HEK293T (cell line): ENCODE results near the gene RPH3AL.
"Not testable (repeated sequence)": the region's sequence is repeated elsewhere in the genome, so short reads cannot be mapped to it uniquely, and the experiment has no call there.

Experiments used
- CTCF ChIA-PET: fragments of 350-600 bp; formaldehyde crosslinking; extraction: SDS; loops from one replicate; lab custom pipeline; 2021; ENCODE audit warnings: antibody characterized with exemption, inconsistent platforms; lab: Yijun Ruan, JAX
- POLR2A ChIA-PET: fragments of 350-600 bp; formaldehyde crosslinking; extraction: SDS; loops from one replicate; lab custom pipeline; 2020; ENCODE audit warnings: antibody characterized with exemption, inconsistent platforms; lab: Yijun Ruan, JAX
- DNase-seq: peaks from one replicate; pipeline ENCODE4 v3.0.0; 2012; ENCODE audit warnings: mixed read lengths; ENCODE audit errors: extremely low spot score
- ARNT ChIP-seq: fragments of 450-650 bp; IDR thresholded peaks from 2 replicates; pipeline ENCODE4 v1.6.1; 2017; ENCODE audit warnings: mild to moderate bottlenecking
- BHLHE40 ChIP-seq: fragments of 450-650 bp; IDR thresholded peaks from 2 replicates; pipeline ENCODE4 v1.6.1; 2016; ENCODE audit warnings: mild to moderate bottlenecking, moderate library complexity, borderline replicate concordance
- CTBP1 ChIP-seq: fragments of 450-650 bp; IDR thresholded peaks from 2 replicates; pipeline ENCODE4 v1.6.1; 2016; ENCODE audit warnings: borderline replicate concordance
- ELF4 ChIP-seq: fragments of 450-650 bp; IDR thresholded peaks from 2 replicates; pipeline ENCODE4 v1.6.1; 2017; ENCODE audit warnings: antibody characterized with exemption
- FOXA1 ChIP-seq: fragments of 450-650 bp; IDR thresholded peaks from 2 replicates; pipeline ENCODE4 v1.6.1; 2016; ENCODE audit warnings: mild to moderate bottlenecking
- FOXK2 ChIP-seq: fragments of 450-650 bp; IDR thresholded peaks from 2 replicates; pipeline ENCODE4 v1.6.1; 2016; ENCODE audit warnings: mild to moderate bottlenecking
- FOXM1 ChIP-seq: fragments of 450-650 bp; IDR thresholded peaks from 2 replicates; pipeline ENCODE4 v1.6.1; 2017; ENCODE audit warnings: mild to moderate bottlenecking, borderline replicate concordance
- HDGF ChIP-seq: fragments of 450-650 bp; IDR thresholded peaks from 2 replicates; pipeline ENCODE4 v1.6.1; 2017; ENCODE audit warnings: antibody characterized with exemption, borderline replicate concordance
- L3MBTL2 ChIP-seq: fragments of 450-650 bp; conservative IDR thresholded peaks from 2 replicates; pipeline ENCODE4 v1.6.1; 2016; ENCODE audit warnings: mild to moderate bottlenecking
- LEF1 ChIP-seq: fragments of 450-650 bp; IDR thresholded peaks from 2 replicates; pipeline ENCODE4 v1.6.1; 2017; ENCODE audit warnings: mild to moderate bottlenecking, borderline replicate concordance
- NFRKB ChIP-seq: fragments of 450-650 bp; IDR thresholded peaks from 2 replicates; pipeline ENCODE4 v1.6.1; 2016; ENCODE audit warnings: mild to moderate bottlenecking, moderate library complexity
- SP1 ChIP-seq: fragments of 450-650 bp; IDR thresholded peaks from 2 replicates; pipeline ENCODE4 v1.6.1; 2017
- SUZ12 ChIP-seq: fragments of 450-650 bp; IDR thresholded peaks from 2 replicates; pipeline ENCODE4 v1.6.1; 2016; ENCODE audit warnings: mild to moderate bottlenecking
- TARDBP ChIP-seq: fragments of 450-650 bp; IDR thresholded peaks from 2 replicates; pipeline ENCODE4 v1.6.1; 2016
- ZNF384 ChIP-seq: fragments of 450-650 bp; IDR thresholded peaks from 2 replicates; pipeline ENCODE4 v1.6.1; 2016
- TF ChIP-seq, protein P1 (sequence below): fragments of 450-650 bp; IDR thresholded peaks from 2 replicates; pipeline ENCODE4 v1.6.1; 2016

RPH3AL gene

DNA sequence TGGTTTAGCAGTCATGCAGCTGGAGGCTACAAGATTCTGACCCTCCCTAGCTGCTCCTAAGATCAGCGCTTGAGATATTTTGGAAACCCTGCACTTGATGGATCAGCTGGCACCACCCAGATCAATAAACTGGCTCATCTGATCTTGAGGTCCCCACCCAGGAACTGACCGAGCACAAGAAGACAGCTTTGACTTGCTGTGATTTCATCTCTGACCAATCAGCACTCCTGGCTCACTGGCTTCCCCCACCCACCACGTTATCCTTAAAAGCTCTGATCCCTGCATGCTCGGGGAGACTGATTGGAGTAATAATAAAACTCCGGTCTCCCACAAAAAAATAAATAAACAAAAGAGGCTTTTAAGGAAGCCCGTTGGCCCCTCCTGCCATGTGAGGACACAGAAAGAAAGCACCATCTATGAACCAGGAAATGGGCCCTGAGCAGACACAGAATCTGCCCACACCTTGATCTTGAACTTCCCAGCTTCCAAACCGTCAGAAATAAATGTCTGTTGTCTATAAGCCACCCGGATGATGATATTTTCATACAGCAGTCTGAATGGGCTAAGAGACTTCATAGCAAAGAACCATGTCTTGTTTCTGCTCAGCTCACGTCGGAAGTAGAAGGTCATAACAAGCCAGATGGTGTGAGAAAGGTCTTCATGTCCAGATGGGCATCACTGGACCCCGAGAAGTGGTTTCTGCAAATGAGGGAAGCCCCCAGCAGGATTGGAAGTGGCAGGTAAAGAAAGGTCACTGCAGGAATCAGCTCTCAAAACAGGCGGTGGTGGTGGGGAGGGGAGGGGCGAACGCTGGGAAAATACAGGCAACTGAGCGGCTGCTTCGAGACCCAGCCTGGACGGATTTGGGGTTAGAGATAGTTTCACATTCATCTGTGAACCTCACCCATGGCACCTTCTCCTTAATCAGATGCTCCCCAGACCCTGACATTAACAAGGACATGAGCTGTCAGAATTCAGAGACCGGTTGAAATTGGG, 19.8 kb upstream of the RPH3AL start:
- no peak for TF ChIP-seq ARNT
- no peak for TF ChIP-seq FOXA1
- TF ChIP-seq SP1: no peak
- TF ChIP-seq FOXM1: no peak
- no peak for DNase-seq
- POLR2A ChIA-PET: no interaction called here
- CTCF ChIA-PET: no interaction called here

DNA sequence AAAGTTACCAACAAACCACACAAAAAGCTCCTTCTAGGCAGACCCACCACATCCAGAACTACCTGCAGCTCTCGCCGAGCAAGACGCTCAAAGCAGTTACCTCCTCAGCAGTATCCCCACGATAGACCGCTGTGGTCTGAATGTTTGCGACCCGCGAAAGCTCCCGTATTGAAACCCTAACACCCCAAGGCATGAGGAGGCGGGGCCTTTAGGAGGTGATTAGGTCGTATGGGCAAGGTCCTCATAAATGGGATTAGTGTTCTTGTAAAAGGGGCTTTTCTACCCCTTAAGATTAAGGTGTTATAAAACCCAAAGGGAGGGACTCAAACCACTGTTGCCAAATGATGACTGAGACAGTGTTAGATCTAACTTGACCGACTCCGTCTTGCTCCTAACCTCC, 19.0 kb upstream of the RPH3AL start:
- DNase-seq: no peak
- ChIA-PET CTCF (no interaction called here), POLR2A (no interaction called here)
- TF ChIP-seq FOXM1 (no peak), L3MBTL2 (no peak), TARDBP (no peak), CTBP1 (no peak), NFRKB (no peak)

DNA sequence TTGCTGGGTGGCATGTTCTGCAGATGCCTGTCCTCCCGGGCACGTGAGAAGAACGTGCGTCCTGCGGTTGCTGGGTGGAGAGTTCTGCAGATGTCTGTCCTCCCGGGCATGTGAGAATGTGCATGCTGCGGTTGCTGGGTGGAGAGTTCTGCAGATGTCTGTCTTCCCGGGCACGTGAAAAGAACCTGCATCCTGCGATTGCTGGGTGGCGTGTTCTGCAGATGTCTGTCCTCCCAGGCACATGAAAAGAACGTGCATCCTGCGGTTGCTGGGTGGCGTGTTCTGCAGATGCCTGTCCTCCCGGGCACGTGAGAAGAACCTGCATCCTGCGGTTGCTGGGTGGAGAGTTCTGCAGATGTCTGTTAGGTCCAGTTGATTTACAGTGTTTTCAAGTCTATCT, 15.0 kb upstream of the RPH3AL start:
- CTCF ChIA-PET, POLR2A ChIA-PET, DNase-seq: not testable (repeated sequence)

DNA sequence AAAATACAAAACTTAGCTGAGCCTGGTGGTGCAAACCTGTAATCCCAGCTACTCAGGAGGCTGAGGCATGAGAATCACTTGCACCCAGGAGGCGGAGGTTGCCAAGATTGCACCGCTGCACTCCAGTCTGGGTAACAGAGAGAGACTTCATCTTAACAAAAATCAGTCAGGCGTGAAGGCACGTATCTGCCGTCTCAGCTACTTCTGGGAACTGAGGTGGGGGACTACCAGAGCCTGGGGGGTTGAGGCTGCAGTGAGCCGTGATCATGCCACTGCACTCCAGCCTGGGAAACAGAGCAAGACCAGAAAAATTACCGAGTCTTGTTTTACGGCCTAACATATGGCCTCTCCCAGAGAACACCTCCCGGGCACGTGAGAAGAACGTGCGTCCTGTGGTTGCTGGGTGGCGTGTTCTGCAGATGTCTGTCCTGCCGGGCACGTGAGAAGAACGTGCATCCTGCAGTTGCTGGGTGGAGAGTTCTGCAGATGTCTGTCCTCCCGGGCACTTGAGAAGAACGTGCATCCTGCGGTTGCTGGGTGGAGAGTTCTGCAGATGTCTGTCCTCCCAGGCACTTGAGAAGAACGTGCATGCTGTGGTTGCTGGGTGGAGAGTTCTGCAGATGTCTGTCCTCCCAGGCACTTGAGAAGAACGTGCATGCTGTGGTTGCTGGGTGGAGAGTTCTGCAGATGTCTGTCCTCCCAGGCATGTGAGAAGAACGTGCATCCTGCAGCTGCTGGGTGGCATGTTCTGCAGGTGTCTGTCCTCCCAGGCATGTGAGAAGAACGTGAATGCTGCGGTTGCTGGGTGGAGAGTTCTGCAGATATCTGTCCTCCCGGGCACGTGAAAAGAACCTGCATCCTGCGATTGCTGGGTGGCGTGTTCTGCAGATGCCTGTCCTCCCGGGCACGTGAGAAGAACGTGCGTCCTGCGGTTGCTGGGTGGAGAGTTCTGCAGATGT, 14.3 kb upstream of the RPH3AL start:
- POLR2A ChIA-PET, DNase-seq, CTCF ChIA-PET: not testable (repeated sequence)

DNA sequence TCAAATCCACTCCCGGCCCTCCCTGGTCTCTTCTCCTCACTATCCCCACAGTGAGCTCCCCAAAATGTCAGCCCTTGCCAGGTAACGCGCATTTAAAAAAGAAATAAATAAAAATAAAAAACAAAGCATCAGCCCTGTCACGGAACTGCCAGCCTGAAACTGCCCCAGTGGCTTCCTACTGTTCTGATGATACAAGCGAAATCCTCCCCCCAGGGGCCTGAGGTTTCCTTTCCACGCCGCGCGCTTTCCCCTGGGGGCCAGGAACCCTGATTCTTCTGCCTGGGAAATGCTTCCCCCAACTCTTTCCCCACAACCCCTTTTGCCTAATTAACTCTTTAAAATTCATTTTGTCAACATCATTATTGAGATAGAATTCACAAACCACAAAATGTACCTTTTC, 12.2 kb upstream of the RPH3AL start:
- no peak for TF ChIP-seq FOXK2
- TF ChIP-seq L3MBTL2: no peak
- TF ChIP-seq SUZ12: no peak
- DNase-seq: no peak
- ChIA-PET CTCF (no interaction called here), POLR2A (no interaction called here)

DNA sequence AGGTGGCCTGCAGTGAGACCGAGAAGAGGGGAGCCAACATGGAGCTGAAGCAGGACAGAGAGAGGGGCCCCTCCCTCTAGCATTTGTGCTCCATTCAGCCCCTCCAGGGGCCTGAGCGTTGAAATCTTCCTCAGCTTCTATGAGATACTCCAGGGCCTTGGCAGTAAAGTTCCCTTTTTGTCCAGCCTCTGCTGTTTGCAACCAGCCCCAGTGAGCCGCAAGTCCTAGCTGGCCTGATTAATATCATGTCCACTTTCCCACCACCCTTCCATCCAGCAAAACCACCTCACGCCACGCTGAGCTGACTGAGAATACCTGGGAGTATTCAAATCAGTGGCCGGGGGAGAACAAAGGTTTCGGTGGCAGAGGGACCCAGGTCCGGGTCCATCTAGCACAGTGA, 11.7 kb upstream of the RPH3AL start:
- TF ChIP-seq ELF4 (no peak), FOXM1 (no peak), FOXA1 (no peak)
- POLR2A ChIA-PET: no interaction called here
- no peak for DNase-seq
- CTCF ChIA-PET: no interaction called here

DNA sequence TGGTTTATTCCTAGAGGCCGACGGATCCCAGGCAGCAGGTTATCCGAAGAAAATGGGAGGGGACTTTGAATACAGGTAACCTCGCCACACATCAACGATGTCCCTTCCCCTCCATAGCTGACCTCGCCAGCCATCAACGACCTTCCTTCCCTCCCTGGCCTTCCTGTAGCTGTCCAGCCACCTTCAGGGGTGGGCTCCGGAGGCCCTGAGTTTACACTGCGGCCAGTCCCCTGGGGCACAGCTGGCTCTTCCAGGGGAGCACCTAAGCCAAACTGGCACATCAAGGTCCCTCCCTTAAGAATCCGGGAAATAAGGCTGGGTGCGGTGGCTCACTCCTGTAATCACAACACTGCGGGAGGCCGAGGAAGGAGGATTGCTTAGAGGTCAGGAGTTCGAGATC, 10.1 kb upstream of the RPH3AL start:
- ChIA-PET POLR2A (no interaction called here), CTCF (no interaction called here)
- TF ChIP-seq ELF4 (no peak), CTBP1 (no peak), ZNF384 (no peak), L3MBTL2 (no peak), HDGF (no peak), FOXK2 (no peak), ARNT (no peak), NFRKB (no peak), SP1 (no peak), BHLHE40 (no peak), SUZ12 (no peak), FOXM1 (no peak)
- TF ChIP-seq, protein P1, sequence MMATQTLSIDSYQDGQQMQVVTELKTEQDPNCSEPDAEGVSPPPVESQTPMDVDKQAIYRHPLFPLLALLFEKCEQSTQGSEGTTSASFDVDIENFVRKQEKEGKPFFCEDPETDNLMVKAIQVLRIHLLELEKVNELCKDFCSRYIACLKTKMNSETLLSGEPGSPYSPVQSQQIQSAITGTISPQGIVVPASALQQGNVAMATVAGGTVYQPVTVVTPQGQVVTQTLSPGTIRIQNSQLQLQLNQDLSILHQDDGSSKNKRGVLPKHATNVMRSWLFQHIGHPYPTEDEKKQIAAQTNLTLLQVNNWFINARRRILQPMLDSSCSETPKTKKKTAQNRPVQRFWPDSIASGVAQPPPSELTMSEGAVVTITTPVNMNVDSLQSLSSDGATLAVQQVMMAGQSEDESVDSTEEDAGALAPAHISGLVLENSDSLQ: no peak
- no peak for DNase-seq

DNA sequence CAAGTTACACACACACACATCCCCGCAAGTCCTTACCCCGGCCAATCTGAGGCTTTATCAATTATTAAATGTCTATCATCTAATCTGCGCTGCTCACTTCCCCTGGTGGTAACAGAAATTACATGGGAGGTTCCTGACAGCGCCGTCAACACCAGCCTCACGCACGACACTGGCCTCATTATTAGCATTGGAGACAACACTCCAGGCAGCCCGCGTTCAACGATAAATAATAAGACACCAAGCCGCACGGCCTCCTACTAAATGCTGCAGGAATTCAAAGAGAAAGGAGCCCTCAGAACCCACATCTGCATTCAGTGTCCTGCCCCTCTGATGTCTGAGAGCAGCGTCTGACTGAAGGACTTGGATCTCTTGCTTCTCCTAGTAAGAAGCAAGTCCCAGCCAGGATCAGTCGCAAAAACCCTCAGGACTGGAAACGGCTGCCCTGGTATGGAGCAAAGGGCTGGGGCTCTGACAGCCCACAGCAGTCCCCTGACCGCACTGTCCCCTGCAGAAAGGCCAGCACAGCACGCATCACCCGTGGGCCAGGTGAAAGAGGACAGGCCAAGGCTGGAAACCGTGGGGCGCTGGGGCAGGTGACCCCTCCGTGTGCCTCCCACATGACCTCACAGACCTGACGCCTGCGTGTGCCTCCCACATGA, 7.6 kb upstream of the RPH3AL start:
- CTCF ChIA-PET: no interaction called here
- no peak for DNase-seq
- POLR2A ChIA-PET: no interaction called here
- TF ChIP-seq LEF1 (no peak), ZNF384 (no peak), ELF4 (no peak), L3MBTL2 (no peak), NFRKB (no peak), ARNT (no peak), FOXM1 (no peak), CTBP1 (no peak)
- TF ChIP-seq, protein P1: no peak
